ENCODE measurements around the gene CACNA2D1. TPM values are rescaled to one million over a fixed set of nuclear protein-coding genes. Genes with fewer than 3 reads are reported as not detected.

Gene CACNA2D1
- polyA plus RNA-seq, 1 experiment = 19.5 TPM

GRCh38 chr7:82054544-82054943 lies 389.0 kb downstream of the CACNA2D1 start:
- no peak overlapping the region for H3K27ac ChIP-seq (ENCODE audit: low read depth, low read length)
- no peak overlapping the region for H3K4me3 ChIP-seq (ENCODE audit: low read depth, low read length)
- TF ChIP-seq, protein P1, sequence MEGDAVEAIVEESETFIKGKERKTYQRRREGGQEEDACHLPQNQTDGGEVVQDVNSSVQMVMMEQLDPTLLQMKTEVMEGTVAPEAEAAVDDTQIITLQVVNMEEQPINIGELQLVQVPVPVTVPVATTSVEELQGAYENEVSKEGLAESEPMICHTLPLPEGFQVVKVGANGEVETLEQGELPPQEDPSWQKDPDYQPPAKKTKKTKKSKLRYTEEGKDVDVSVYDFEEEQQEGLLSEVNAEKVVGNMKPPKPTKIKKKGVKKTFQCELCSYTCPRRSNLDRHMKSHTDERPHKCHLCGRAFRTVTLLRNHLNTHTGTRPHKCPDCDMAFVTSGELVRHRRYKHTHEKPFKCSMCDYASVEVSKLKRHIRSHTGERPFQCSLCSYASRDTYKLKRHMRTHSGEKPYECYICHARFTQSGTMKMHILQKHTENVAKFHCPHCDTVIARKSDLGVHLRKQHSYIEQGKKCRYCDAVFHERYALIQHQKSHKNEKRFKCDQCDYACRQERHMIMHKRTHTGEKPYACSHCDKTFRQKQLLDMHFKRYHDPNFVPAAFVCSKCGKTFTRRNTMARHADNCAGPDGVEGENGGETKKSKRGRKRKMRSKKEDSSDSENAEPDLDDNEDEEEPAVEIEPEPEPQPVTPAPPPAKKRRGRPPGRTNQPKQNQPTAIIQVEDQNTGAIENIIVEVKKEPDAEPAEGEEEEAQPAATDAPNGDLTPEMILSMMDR (IDR thresholded peaks at IDR 0.05; ENCODE audit: low read depth, low read length) = no peak
- H3K27me3 ChIP-seq (ENCODE audit: control insufficient read depth, insufficient read depth, low read length) = no peaks in the 10 kb centered on the region
- no peak for DNase-seq (ENCODE audit: low read depth, low spot score)
- H3K9me3 ChIP-seq (ENCODE audit: control insufficient read depth, insufficient read depth, low read length) = no peaks in the 10 kb centered on the region
- ChIA-PET POLR2A (no interaction called here), CTCF (interaction anchor here (1.1 to 1.6 kb wide), 3 partner anchors 10 to 675 kb away, joined by 3 to 5 read pairs (median 3); no protein-coding TSS in a partner anchor)

GRCh38 chr7:82053453-82054032 lies 390.0 kb downstream of the CACNA2D1 start:
- no peaks in the 10 kb centered on the region for H3K27me3 ChIP-seq (ENCODE audit: control insufficient read depth, insufficient read depth, low read length)
- CTCF ChIA-PET = interaction anchor here (0.8 to 1.1 kb wide), 3 partner anchors 9 to 676 kb away, joined by 3 read pairs; no protein-coding TSS in a partner anchor
- DNase-seq (ENCODE audit: low read depth, low spot score) = no peak

DNA sequence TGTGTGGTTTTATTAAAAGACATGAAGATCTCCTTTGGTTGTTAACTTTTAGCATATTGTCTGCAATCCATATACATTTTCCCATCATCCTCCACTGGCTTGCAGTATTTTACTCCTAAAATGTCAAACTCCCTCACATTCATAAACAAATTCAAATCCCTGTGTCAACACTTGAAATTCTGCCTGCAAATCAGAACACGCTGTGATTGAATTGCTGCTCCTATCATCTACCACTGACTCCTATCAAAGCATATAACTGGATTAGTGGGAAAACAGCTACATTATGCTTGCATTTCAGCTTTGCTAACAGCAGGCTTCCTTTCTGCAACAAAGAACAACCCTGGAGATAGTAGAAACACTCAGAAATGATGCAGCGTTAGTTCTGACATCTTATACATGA lies 392.0 kb downstream of the CACNA2D1 start:
- ChIA-PET POLR2A (no interaction called here), CTCF (no interaction called here)
- H3K27ac ChIP-seq (ENCODE audit: low read depth, low read length) = no peak overlapping the region
- DNase-seq (ENCODE audit: low read depth, low spot score) = no peak
- no peaks in the 10 kb centered on the region for H3K27me3 ChIP-seq (ENCODE audit: control insufficient read depth, insufficient read depth, low read length)
- TF ChIP-seq, protein P1 (IDR thresholded peaks at IDR 0.05; ENCODE audit: low read depth, low read length) = no peak
- no peak overlapping the region for H3K4me3 ChIP-seq (ENCODE audit: low read depth, low read length)
- no peaks in the 10 kb centered on the region for H3K9me3 ChIP-seq (ENCODE audit: control insufficient read depth, insufficient read depth, low read length)

More at GRCh38 chr7:82053453-82054032, 390.0 kb downstream of the CACNA2D1 start:
- Histone ChIP-seq H3K4me3 (ENCODE audit: low read depth, low read length) (no peak overlapping the region), H3K9me3 (ENCODE audit: control insufficient read depth, insufficient read depth, low read length) (no peaks in the 10 kb centered on the region), H3K27ac (ENCODE audit: low read depth, low read length) (no peak overlapping the region)
- POLR2A ChIA-PET = no interaction called here
- TF ChIP-seq, protein P1 (IDR thresholded peaks at IDR 0.05; ENCODE audit: low read depth, low read length) = no peak

- ChIA-PET CTCF (interaction anchor here (1.0 kb wide), 1 partner anchor 521 kb away, joined by 3 read pairs; no protein-coding TSS in a partner anchor), POLR2A (no interaction called here)
- H3K9me3 ChIP-seq (ENCODE audit: control insufficient read depth, insufficient read depth, low read length) = no peaks in the 10 kb centered on the region
Observed at GRCh38 chr7:82050792-82051191, 392.8 kb downstream of the CACNA2D1 start.

More at GRCh38 chr7:82050792-82051191, 392.8 kb downstream of the CACNA2D1 start:
- TF ChIP-seq, protein P1 (IDR thresholded peaks at IDR 0.05; ENCODE audit: low read depth, low read length) = no peak
- Histone ChIP-seq H3K27me3 (ENCODE audit: control insufficient read depth, insufficient read depth, low read length) (no peaks in the 10 kb centered on the region), H3K27ac (ENCODE audit: low read depth, low read length) (peak overlapping the region; percentile 47), H3K4me3 (ENCODE audit: low read depth, low read length) (no peak overlapping the region)
- DNase-seq (ENCODE audit: low read depth, low spot score) = no peak
